Urinary bladder (tissue), 4 donors: Measurements from ENCODE around the gene CACNA1B. TPM values are rescaled to one million over a fixed set of nuclear protein-coding genes. Genes with fewer than 3 reads are reported as not detected.
A peak's percentile ranks its signal among the peaks of the same experiment; 100 is the strongest.
"Not testable (repeated sequence)": the region's sequence is repeated elsewhere in the genome, so short reads cannot be mapped to it uniquely, and the experiment has no call there.

ENCODE experiments used
- DNase-seq: peaks from one replicate; pipeline ENCODE4 v3.0.0-alpha.2; 2015; ENCODE audit errors: extremely low spot score
- H3K27ac ChIP-seq: one replicate; pipeline ENCODE4 v1.5.1; 2013; ENCODE audit warnings: low read depth, mild to moderate bottlenecking, moderate library complexity
- H3K36me3 ChIP-seq: one replicate; pipeline ENCODE4 v1.6.1; 2013; ENCODE audit warnings: mild to moderate bottlenecking, moderate library complexity; ENCODE audit not compliant: insufficient read depth
- H3K4me1 ChIP-seq: one replicate; pipeline ENCODE4 v1.6.1; 2013; ENCODE audit warnings: mild to moderate bottlenecking, moderate library complexity; ENCODE audit not compliant: insufficient read depth
- H3K4me3 ChIP-seq: one replicate; pipeline ENCODE4 v1.5.1; 2013; ENCODE audit warnings: low read depth, low read length
- WGBS: extraction: QIAGEN DNeasy Blood & Tissue Kit; methylation state at CpG from one replicate; pipeline ENCODE4 v1.1.7; 2013; 5-methylcytosine and 5-hydroxymethylcytosine counted together
- polyA plus RNA-seq: library from polyadenylated mRNA; stranded (reverse); fragments of 200-250 nt; gene quantifications from one replicate; pipeline ENCODE4 v1.2.3, GENCODE V29; 2013
- total RNA-seq: library from RNA; depleted of rRNA; stranded (reverse); fragments of >200 nt; gene quantifications from one replicate; pipeline ENCODE4 v1.2.3, GENCODE V29; 2014
- donor health status: healthy with polysubstance abuse.
- donor health status: healthy.

CACNA1B gene
- total RNA-seq (0.63 TPM), polyA plus RNA-seq (0.14 TPM)

DNA sequence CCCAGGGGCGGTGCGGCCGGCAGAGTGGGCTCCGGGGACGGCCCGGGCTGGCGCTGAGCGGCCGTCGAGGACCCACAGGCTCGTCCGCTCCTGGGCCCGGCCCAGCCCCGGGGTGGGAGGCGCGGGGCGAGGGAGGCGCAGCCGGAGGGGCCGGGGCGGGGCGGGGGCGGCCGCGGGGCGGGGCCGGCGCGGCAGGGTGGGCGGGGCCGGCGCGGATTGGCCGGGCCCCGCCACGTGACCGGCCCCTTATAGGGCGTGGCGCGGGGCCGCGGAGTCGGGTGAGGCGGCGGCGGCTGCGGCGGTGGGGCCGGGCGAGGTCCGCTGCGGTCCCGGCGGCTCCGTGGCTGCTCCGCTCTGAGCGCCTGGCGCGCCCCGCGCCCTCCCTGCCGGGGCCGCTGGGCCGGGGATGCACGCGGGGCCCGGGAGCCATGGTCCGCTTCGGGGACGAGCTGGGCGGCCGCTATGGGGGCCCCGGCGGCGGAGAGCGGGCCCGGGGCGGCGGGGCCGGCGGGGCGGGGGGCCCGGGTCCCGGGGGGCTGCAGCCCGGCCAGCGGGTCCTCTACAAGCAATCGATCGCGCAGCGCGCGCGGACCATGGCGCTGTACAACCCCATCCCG is at the start of gene CACNA1B:
CACNA1B (plus strand) TSS at position 277 of the 617 bp plus-strand sequence; CDS start at position 429, 152 bp downstream.
- peak within 1 kb of the TSS; percentile 37 for H3K4me3 ChIP-seq
- not testable (repeated sequence) for H3K4me1 ChIP-seq, H3K36me3 ChIP-seq, DNase-seq, H3K27ac ChIP-seq
- WGBS = 4% methylated on average over 66 of the region's 95 CpGs

DNA sequence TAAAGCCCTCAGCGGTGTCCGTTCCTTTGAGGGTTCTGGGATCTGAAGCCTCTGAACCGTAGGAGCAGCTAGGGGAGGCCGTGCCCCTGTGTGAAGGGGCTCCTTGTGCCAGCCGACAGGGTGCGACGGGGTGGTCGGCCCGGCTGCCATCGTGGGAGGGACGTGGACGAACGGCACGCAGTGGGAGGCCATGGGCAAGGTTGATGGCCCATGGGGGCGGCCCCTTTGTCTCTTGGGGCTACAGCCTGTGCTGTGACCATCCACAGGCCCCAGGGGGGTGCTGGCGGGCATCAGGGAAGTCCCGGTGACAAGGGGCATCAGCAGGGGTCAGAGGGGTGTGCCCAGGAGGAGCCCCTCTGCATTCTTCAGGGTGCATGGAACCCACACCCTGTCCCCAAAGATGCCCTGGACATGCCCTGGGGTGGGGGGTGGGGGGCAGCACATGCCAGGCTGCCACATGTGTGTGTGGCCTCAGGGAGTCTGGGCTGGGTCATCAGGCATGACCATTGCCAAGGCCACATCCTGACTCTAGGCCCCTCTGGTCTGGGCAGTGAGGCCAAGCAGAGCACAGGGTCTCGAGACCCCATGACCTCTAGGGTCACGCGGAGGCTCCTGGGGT is 49.6 kb upstream of the CACNA1B start:
- no peaks in the 10 kb centered on the region for H3K36me3 ChIP-seq
- H3K4me3 ChIP-seq = no peak overlapping the region
- no peak overlapping the region for H3K27ac ChIP-seq
- H3K4me1 ChIP-seq = no peaks in the 10 kb centered on the region
- WGBS = 98% methylated on average over 20 of the region's 20 CpGs
- no peak for DNase-seq

DNA sequence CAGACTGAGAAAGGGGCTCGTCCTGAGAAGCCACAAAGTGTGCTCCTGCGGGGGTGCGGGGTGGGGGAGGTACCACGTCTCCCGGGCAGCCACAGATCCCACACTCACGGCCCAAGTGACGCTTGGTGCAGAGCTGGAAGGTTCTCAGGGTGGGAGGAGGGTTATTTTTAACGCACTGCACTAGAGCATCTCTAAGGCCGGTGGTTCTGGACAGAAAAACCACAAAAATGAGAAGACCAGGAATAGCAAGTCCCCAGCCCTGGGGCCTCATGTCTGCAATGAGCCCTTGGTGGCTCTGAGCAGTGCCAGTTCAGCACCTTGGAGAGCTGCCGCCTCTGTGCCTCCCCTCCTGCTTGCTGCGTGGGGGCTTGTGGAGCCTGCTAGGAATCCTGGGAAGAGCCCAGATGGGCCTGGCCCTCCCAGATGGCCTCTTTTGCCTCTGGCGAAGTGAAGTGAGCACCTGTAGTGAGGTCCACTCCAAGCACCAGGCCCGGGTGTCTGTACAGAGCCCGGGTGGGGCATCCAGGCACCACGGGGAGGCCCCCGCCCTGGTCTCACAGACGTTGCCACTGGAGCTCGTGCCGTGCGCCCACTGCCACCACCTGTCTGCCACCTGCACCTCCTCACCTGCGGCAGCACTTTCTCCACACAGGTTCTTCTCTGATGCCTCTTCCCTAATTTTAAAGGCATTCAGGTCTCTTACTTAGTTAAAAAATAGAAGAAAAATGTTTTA is 48.9 kb upstream of the CACNA1B start:
- Histone ChIP-seq H3K4me1 (no peaks in the 10 kb centered on the region), H3K27ac (no peak overlapping the region), H3K36me3 (peaks cover 2% of the 10 kb centered on the region), H3K4me3 (no peak overlapping the region)
- 85% methylated on average over 21 of the region's 21 CpGs for whole genome bisulfite sequencing
- DNase-seq = no peak

DNA sequence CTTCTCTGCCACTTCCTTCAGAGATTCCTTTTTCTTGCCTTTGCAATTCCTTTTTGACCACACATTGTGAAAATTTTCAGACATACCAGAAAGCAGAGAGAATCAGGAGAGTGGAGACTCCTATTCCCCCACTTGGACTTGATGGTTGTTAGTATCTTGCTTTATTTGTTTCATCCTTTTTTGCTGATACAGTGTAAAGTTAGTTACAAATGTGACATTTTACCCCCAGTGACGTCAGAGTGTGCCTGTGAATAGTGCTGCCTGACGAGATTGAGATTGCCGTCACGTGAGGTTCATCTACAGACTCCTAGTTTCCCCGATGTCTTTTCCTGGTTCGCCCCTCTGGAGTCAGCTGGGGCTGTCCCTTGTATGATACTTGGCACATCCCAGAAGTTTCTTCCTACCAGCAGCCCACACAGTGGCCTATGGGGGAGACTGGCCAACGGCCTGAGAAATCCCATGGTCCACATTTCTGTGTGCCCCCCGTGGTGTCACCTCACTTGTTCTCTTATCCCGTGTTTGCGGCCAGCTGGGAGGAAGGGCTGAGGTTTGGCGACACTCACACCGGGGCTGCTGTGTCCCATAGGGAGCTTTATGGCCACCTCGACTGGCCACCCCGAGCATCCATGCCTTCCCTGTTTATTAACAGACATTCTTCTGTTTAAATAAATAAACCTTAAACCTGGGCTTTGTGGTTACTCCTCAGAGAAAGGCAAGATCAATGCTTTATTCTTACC is 48.2 kb upstream of the CACNA1B start:
- Histone ChIP-seq H3K4me1 (no peaks in the 10 kb centered on the region), H3K4me3 (no peak overlapping the region), H3K36me3 (peaks cover 2% of the 10 kb centered on the region), H3K27ac (no peak overlapping the region)
- 93% methylated on average over 14 of the region's 14 CpGs for WGBS
- DNase-seq = no peak

DNA sequence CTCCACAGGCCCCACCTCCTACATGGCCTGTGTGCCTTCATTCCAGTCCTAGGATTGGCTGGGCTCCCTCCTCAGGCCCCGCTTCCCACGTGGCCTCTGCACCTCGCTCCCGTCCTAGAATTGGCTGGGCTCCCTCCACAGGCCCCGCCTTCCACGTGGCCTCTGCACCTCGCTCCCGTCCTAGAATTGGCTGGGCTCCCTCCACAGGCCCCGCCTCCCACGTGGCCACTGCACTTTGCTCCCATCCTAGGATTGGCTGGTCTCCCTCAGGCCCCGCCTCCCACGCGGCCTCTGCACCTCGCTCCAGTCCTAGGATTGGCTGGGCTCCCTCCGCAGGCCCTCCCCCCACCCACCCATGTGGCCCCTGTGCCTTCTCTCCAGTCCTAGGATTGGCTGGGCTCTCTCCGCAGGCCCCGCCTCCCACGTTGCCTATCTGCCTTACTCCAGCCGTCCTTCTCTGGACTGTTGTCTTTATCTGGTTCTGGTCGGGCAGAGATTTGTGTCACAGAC is 45.3 kb upstream of the CACNA1B start:
- H3K27ac ChIP-seq = no peak overlapping the region
- 95% methylated on average over 20 of the region's 20 CpGs for WGBS
- H3K36me3 ChIP-seq = peaks cover 2% of the 10 kb centered on the region
- no peak overlapping the region for H3K4me3 ChIP-seq
- no peaks in the 10 kb centered on the region for H3K4me1 ChIP-seq
- no peak for DNase-seq

DNA sequence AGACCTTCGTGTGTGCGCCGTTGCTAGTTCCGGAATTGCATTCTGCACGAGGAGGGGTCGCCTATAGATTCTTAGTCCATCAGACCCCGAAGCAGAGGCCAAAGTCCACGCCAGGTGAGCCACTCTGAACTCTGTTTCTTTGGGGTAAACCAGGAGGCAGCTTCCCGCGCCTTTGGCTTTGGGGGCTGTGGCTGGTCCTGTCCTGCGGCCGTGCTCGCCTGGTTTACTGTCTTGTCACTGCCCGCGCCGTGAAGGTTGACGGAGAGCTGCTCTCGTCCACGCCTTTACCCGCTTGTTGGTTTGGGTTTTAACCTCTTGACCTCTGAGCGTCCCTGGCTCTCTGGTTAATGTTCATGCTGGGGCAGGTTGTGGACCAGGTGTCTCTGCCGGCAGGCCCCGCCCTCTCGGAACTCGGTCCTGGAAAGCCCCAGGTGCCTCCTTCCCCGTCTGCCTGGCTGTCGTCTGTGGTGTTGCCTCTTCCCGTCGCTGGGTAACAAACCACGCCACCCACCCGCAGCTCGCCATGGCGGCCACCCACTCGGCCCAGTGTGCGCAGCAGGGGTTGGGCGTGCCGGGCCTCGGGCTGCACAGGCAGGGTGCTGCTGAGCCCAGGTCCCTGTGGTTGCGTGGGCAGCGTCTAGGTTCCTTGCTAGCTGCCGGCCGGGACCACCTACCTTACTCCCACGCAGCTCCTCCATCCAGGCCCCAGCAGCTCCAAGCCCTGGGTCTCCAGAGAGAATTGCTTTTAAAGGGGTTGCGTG is 44.6 kb upstream of the CACNA1B start:
- no peak overlapping the region for H3K4me3 ChIP-seq
- DNase-seq = no peak
- H3K4me1 ChIP-seq = no peaks in the 10 kb centered on the region
- 97% methylated on average over 44 of the region's 44 CpGs for WGBS
- H3K36me3 ChIP-seq = peaks cover 2% of the 10 kb centered on the region
- H3K27ac ChIP-seq = no peak overlapping the region

DNA sequence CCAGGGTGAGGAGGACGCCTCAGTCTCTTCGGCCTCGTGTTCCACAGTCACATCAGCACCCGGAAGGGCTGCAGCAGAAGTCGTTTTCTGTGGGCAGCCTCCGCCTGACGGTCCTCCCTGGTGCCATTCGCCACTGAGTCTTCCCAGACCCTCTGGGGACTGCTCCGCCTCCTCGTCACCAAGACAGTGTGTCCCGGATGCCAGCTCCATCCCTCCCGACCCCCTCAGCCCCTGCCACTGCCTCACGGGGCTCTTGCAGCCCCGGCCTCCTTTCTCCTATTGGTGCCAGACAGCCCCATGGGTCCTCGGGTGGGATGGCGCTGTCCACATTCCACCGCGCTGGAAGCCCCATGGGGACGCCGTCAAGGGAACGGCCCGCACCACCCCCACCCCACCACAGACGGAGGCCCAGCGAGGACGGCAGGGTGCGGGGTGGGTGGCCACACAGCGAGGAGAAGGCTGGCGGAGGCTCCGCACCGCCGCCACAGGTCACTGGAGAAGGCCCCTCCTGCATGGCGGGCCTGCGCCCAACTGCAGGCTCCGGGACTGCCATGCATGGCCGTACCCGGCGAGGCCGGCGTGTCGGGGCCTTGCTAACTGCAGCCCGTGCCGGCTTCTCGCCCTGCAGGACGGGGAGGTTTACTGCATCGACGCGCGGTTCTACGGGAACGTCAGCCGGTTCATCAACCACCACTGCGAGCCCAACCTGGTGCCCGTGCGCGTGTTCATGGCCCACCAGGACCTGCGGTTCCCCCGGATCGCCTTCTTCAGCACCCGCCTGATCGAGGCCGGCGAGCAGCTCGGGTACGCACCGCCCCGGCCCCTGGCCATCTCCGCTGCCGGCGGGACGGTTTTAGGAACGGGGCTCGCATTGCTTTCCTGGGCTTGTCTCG is 43.6 kb upstream of the CACNA1B start:
- H3K36me3 ChIP-seq = peaks cover 2% of the 10 kb centered on the region
- DNase-seq = no peak
- no peak overlapping the region for H3K27ac ChIP-seq
- no peaks in the 10 kb centered on the region for H3K4me1 ChIP-seq
- WGBS = 97% methylated on average over 73 of the region's 73 CpGs
- H3K4me3 ChIP-seq = no peak overlapping the region

DNA sequence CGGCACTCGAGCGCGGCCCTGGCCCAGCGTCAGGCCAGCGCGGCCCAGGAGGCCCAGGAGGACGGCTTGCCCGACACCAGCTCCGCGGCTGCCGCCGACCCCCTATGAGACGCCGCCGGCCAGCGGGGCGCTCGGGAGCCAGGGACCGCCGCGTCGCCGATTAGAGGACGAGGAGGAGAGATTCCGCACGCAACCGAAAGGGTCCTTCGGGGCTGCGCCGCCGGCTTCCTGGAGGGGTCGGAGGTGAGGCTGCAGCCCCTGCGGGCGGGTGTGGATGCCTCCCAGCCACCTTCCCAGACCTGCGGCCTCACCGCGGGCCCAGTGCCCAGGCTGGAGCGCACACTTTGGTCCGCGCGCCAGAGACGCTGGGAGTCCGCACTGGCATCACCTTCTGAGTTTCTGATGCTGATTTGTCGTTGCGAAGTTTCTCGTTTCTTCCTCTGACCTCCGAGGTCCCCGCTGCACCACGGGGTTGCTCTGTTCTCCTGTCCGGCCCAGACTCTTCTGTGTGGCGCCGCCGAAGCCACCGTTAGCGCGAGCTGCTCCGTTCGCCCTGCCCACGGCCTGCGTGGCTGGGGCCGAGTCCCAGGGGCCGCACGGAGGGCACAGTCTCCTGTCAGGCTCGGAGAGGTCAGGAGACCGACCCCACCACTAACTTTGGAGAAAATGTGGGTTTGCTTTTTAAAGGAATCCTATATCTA is 42.6 kb upstream of the CACNA1B start:
- H3K4me1 ChIP-seq = no peaks in the 10 kb centered on the region
- 97% methylated on average over 66 of the region's 66 CpGs for WGBS
- H3K4me3 ChIP-seq = no peak overlapping the region
- H3K36me3 ChIP-seq = peaks cover 2% of the 10 kb centered on the region
- H3K27ac ChIP-seq = no peak overlapping the region
- no peak for DNase-seq

DNA sequence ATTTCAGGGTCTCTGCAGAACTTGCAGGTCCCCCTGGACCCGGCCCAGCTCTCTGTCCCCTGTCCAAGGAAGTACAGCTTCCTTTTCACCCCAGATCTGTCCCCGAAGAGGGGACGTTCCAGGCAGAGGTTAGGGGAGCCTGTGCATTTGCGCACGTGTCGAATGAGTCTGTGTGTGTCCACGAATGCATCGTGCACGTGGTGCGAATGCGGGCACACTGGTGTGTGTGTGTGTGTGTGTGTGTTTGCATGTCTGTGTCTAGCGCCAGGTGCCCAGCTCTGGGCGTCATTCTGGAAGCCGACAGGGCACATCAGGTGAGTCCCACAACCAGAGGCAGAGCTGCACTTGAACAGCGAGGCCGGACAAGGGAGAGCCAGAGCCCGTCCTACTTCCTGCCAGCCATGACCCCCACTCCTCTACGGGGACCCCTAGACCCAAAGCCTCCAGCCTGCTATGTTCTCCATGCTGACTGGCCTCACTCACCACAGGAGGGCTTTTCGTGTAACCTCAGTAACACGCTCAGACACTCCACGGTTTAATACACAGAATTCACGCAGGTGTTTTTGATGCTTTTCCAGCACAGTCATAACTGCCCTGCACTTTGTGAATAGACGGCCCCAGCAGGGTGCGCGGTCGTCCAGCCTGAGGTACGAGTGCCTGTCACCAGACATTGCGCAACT is 41.3 kb upstream of the CACNA1B start:
- H3K36me3 ChIP-seq = peaks cover 2% of the 10 kb centered on the region
- no peaks in the 10 kb centered on the region for H3K4me1 ChIP-seq
- WGBS = 91% methylated on average over 28 of the region's 28 CpGs
- no peak for DNase-seq
- no peak overlapping the region for H3K4me3 ChIP-seq
- no peak overlapping the region for H3K27ac ChIP-seq

DNA sequence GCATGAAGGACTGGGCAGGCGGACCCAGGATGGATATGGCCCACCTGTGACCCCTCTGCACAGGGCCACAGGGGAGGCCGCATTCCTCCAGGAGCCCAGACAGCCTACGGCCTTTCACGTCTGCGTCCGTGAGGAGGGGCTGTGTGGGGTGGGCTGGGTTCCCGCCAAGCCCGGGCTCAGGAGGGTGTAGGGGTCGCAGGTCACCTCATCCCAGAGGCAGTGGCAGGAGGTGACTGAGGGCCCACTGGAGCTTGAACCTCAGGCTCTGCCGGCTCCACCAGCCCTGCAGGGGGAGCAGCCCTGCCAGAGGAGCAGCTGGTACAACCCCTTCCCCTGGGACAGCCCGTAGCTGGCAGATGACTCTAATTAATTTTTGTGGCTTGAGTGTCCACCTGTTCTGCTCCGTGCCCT is 40.7 kb upstream of the CACNA1B start:
- DNase-seq = no peak
- Histone ChIP-seq H3K36me3 (peaks cover 2% of the 10 kb centered on the region), H3K27ac (no peak overlapping the region), H3K4me3 (no peak overlapping the region), H3K4me1 (no peaks in the 10 kb centered on the region)
- WGBS = 77% methylated on average over 12 of the region's 12 CpGs
